Measurements from ENCODE around the gene INKA2.

INKA2 gene

GRCh38 chr1:111733183-111733991 lies 5.8 kb downstream of the INKA2 start:
- DNase-seq (ENCODE audit: low read depth) = no peak

DNA sequence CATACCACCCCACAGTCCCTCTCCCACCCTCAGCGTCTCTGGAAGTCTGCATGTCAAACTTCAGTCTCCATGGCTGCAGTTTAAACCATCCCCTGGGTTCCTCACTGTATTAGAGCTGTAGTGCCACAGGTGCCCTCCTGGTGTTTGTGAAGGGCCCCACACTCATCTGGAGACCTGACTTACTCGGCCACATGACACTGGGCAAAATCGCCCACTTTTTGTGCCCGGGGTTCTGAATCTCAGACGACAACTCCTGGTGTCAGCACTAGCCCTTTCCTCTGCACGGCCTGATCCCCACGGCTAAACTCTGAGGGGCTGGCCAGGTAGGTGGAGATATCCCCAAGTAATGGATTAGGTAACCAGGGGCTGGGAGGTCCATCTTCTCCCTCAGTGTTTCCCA lies 6.5 kb downstream of the INKA2 start:
- DNase-seq (ENCODE audit: low read depth) = no peak

DNA sequence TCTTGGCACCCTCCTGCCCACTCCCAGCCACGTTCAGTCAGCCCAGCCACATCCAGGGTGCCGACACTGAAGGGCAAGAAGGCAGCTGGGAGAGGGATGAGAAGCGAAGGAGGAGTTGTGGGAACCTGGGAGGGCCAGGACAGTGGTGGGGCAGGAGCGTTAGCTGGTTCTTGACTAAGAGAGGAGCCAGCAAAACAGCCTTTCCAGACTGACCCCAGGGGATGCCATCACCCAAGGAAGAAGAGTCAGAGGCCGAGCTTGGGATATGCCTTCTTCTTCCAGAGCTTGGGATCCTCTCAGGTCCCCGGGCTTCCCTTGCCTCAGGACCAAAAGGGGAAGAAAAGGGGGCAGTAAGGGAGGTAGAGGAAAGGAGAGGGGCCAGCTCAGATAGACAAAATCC lies 7.2 kb downstream of the INKA2 start:
- no peak for DNase-seq (ENCODE audit: low read depth)

- no peak for DNase-seq (ENCODE audit: low read depth)
Observed at GRCh38 chr1:111730706-111731105, 8.5 kb downstream of the INKA2 start.

DNA sequence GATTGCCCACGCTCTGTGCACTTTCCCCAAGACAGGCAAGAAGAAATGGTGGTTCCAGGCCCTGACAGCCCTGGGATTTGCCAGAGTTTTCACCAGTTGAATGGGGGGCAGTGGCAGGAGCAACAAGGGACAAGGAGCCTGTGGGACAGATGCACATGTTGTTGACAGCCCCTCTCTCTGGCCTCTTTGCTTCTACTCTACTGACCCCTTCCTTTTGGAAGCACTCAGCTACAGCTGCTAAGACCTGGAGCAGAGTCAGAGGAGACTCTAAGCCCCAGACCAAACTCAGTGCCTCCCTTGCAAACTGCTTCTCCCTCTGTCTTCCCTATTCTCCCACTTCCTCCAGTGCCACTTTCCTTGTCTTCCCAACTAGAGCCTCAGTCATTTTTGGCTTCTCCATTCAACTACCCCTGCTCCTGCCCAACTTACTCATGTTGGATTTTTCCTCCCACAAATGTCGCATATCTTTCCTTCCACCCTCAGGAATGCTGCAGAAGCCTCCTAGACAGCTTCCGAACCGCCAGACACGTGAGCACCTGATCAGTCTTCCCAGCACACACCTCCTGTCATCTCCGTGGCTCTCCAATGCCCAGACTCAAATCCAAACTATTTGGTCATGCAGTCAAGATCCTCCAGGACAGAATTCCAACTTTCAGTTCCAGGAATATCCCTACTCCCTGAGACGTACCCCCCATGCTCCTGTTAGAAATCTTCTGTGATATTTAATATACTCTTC lies 9.1 kb downstream of the INKA2 start:
- DNase-seq (ENCODE audit: low read depth) = no peak

DNA sequence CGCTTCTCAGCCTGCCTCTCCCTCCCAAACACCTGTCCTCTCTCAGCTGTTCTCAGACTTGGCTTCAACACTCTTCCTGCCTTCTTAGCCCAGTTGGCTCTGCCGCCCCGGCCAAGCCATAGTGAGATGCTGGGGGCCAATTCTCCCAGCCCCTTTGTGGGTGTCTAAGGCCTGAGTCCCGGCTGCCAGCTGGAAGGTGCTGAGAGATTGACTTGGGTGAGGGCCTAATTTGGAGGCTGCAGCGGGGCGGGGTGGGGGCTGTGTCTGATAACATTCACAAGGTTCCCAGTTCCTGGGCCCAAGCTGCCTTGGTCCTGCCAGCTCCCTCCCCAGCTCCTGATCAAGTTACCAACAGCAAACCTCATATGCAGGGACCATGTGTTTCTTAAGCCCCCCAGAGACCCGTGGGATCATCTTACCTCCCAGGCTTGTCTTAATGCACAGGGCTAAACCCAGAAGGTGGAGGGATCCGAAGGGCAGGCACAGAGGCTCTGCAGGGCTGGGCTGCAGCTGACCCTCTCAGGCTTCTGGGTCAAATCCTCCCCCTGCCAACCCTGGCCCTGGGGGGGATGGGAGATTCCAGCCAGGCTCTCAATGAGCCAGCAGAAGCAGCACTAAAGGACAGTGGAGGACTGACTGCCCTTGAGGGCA lies 9.8 kb downstream of the INKA2 start:
- DNase-seq (ENCODE audit: low read depth) = no peak

DNA sequence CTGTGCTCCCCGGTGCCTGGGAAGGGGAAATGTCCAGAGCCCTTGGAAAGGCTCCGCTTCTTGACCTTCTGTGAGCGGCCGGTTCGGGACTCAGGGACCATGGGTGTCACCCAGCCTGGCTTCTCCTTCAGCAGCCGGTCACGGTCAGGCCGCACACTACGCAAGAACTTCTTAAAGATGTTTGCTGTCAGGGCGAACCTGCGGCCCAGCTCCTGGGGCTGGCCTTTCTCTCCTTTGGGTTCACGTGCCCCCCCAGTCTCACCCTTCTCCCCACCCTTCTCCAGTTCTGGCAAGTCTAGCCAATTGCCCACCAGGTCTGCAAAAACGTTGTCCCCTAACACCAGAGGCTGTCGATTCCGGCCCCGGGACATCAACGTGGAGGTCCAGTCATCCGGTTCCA lies 12.1 kb downstream of the INKA2 start:
- DNase-seq (ENCODE audit: low read depth) = no peak

DNA sequence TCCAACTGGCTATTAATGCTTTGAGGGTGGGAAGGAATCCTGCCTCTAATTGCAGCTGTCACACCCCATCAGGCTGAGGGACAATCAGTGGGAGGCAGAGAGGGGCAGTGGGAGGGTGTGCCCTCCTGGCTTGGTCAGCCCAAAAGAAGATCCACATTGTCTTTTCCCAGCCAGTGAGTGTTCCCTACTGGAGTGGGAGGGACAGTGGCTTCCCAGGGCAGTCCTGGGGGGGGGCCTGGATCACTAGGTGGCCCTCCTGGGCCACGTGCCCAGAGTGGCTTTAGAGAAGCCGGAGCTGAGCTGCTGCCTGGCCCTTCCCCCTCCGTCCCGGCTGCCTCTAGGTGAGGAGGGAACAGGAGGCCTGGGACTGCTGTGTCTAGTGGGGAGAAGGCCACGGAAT lies 14.0 kb downstream of the INKA2 start:
- no peak for DNase-seq (ENCODE audit: low read depth)

DNA sequence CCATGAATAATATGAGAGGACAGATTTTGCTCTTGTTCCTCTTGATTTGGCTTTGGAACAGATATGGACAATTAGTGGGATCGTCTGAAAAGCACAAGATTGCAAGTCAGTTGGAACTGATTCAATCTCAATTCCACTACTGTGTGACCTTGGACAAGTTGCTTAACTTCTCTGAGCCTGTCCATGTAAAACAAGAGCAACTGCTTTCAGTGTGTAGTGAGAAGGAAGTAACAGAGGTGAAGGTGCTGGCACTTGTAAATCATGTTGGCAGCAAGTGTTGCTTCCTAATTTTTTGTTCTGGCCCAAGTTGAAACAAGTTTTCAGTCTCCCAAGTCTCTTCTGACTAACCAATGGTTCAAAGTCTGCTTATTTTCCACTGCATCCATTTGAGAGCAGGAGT lies 15.3 kb downstream of the INKA2 start:
- DNase-seq (ENCODE audit: low read depth) = no peak

GRCh38 chr1:111723091-111723806 lies 15.9 kb downstream of the INKA2 start:
- peak; percentile 57 for DNase-seq (ENCODE audit: low read depth)

GRCh38 chr1:111720977-111721786 lies 18.0 kb downstream of the INKA2 start:
- DNase-seq (ENCODE audit: low read depth) = no peak

DNA sequence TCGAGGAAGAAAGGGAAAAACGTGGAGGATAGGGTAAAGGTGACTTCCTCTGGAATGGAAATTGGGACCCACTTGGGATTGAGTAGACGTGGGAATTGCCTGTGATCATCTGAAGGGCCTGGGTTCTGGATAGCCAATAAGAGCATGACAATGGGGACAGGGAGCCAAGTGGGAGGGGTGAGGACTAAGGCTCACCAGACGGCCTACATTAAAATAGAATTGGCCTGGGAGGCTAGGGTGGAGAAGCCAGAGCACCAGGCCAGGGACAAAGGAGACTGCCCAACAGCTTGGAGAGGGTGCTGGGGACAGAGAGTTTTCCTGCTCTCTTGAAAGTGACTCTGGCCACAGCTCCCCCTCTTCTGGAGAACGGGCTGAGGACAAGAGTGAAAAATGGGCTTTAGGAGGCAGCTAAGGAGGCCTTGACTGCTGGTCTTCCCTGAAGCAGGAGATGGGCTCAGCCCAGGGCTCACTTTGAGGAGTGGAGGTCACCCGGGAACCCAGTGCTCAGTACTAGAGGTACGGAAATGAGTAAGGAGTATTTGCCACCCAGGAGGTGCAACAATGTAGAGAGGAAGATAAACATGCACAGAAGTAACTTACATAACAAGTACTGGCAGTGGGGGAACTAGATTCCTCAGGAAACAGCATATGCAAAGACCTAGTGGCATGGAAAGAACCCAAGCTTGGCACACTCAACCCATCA lies 18.8 kb downstream of the INKA2 start:
- DNase-seq (ENCODE audit: low read depth) = no peak

DNA sequence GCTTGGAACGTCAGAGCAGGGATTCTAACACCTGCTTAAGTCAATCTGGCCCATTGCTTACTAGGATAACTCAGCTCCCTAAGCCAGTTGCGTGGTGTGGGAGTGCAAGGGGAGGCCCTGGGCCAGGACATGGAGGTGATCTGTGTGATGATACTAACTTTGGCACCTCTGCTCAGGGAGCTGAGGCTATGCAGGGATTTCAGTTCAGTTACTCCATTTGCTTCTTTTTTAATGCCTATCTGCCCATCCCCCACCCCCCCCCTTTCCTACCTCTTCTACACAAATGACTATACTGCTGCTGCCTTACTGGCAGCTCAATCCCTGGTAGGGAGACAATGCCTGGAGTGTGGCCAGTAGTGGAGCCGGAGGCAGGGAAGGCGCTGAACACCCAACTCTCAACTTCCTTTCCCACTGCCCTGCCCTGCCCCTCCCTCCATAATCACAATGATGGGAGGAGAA lies 19.5 kb downstream of the INKA2 start:
- DNase-seq (ENCODE audit: low read depth) = no peak

- no peak for DNase-seq (ENCODE audit: low read depth)
Observed at GRCh38 chr1:111719135-111719534, 20.1 kb downstream of the INKA2 start.

DNA sequence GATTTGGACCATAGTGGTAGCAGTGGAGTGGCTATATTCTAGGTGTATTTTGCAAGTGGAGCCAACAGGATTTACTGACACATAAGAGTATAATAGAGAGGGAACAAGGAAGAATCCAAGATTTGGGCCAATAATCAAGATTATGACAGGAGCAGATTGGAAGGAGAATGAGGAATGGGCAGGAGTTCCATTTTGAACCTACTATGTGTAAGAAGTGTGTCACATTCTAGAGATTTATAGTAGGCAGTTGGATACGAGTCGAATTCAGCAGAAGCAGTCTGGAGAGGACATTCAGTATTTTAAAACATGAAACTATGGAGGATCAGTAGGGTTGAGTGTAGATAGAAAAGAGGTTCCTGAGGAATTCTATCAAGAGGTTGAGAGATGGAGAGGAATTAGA lies 21.7 kb downstream of the INKA2 start:
- DNase-seq (ENCODE audit: low read depth) = no peak

GRCh38 chr1:111716333-111716732 lies 22.9 kb downstream of the INKA2 start:
- no peak for DNase-seq (ENCODE audit: low read depth)

DNA sequence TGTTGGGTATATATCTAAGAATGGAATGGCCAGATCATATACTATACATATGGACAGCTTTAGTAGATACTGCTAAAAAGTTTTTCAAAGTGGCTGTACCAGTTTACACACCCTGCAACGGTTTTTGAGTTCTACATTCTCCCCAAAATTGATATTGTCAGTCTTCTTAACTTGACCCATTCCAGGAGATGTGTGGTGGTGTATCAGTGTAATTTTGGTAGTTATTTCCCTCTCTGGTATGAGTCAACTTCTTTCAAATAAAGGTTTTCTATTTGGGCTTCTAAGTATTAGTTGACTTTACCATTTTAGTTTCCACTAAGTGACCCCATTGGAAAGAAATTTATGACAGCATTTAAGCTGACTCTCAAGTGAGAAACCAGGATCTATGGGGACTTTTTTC lies 29.2 kb downstream of the INKA2 start:
- no peak for DNase-seq (ENCODE audit: low read depth)

- no peak for DNase-seq (ENCODE audit: low read depth)
Observed at GRCh38 chr1:111707906-111708305, 31.3 kb downstream of the INKA2 start.

DNA sequence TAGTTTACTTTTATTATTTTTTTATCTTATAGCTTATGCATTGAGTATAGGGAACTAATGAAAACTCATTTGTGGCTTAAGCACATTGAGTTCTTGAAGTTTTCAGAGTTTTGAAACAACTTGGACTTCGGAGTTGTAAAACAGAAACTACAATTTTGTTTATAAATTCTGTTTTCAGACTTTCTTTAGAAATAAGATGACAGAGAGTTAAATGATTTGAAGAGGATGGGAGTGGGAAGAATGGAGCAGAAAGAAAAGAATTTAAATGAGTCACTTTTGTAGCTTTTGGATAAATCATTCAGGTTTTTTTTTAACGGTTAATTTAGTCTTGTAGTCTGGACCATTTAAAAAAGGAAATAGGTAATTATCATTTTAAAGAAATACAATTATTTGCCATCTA lies 32.3 kb downstream of the INKA2 start:
- DNase-seq (ENCODE audit: low read depth) = no peak

DNA sequence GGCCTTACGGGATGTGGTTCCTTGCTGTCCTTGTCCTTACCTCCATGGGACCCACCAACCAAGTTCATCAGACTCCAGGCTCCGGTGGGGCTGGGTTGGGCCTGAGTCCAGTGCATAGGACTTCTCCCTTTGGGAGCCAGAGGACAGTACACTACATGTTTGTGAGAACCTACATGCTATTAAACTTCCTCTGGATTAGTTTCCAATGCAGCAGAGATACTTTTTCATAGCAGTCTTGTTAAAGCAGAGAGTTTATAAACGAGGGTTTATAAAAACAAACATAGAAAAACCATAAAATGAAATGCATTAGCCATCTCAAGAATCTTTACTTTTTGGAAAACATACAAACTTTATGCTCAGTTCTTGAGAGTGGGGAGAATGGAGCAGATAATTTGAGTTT lies 33.4 kb downstream of the INKA2 start:
- DNase-seq (ENCODE audit: low read depth) = no peak

DNA sequence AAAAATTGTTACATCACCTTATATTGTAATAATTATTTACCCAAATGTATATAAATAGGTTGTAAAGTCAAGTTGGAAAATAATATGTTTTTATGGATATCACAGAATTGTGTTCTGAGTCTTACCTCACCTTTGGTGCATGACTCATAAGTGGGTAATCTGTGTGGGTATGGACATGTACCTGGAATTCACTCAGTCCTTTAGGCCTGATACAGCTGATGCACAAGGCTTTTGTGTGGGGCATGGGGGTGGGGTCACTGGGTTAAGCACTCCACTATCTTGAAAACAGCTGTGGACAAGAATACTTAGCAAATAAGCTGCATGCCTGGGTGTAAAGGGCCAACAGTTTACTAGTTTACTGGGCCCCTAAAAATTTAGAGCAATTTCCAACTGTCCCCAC lies 34.4 kb downstream of the INKA2 start:
- no peak for DNase-seq (ENCODE audit: low read depth)
